Coronary artery (tissue), 2 donors: ENCODE results near the gene LGR4.
"Not testable (repeated sequence)": the region's sequence is repeated elsewhere in the genome, so short reads cannot be mapped to it uniquely, and the experiment has no call there.

Experiments
- DNase-seq: peaks from one replicate; pipeline ENCODE4 v3.0.0-alpha.2; 2017; ENCODE audit warnings: low spot score
- H3K27ac ChIP-seq, 2 donors: fragments of 200-600 bp; sonication (generic); one replicate each; pipeline ENCODE4 v1.5.1; 2016 to 2019
- H3K4me3 ChIP-seq: fragments of 200-600 bp; sonication (generic); 2 replicates; pipeline ENCODE4 v1.5.1; 2016; ENCODE audit warnings: mild to moderate bottlenecking, moderate library complexity
- CTCF ChIP-seq: fragments of 200-600 bp; sonication (generic); IDR thresholded peaks from one replicate; pipeline ENCODE4 v1.5.1; 2019; ENCODE audit warnings: antibody characterized with exemption

The LGR4 gene

GRCh38 chr11:27472398-27473016 is at the start of gene LGR4:
LGR4 (minus strand) TSS chr11:27472790; CDS start chr11:27472302, 488 bp downstream.
- Histone ChIP-seq H3K4me3 (peak within 1 kb of the TSS; percentile 93), H3K27ac (peak within 1 kb of the TSS; percentile 80 to 88)
- peak; percentile 97 for DNase-seq
- no peak for TF ChIP-seq CTCF

GRCh38 chr11:27520226-27520625 is 47.6 kb upstream of the LGR4 start:
- no peak for TF ChIP-seq CTCF

GRCh38 chr11:27518518-27518917 is 45.9 kb upstream of the LGR4 start:
- TF ChIP-seq CTCF = no peak
- Histone ChIP-seq H3K4me3 (no peak overlapping the region), H3K27ac (no peak overlapping the region)
- DNase-seq = no peak

More at GRCh38 chr11:27520226-27520625, 47.6 kb upstream of the LGR4 start:
- DNase-seq = no peak
- H3K27ac ChIP-seq = no peak overlapping the region
- no peak overlapping the region for H3K4me3 ChIP-seq

GRCh38 chr11:27517490-27517889 is 44.9 kb upstream of the LGR4 start:
- not testable (repeated sequence) for H3K27ac ChIP-seq, H3K4me3 ChIP-seq, DNase-seq

GRCh38 chr11:27514558-27514957 is 42.0 kb upstream of the LGR4 start:
- Histone ChIP-seq H3K27ac (peak overlapping the region in 1 of 2 donors; percentile 28), H3K4me3 (no peak overlapping the region)
- no peak for TF ChIP-seq CTCF
- no peak for DNase-seq

GRCh38 chr11:27514076-27514475 is 41.5 kb upstream of the LGR4 start:
- TF ChIP-seq CTCF = no peak

GRCh38 chr11:27513389-27513788 is 40.8 kb upstream of the LGR4 start:
- no peak for DNase-seq
- no peak for TF ChIP-seq CTCF
- Histone ChIP-seq H3K27ac (no peak overlapping the region), H3K4me3 (no peak overlapping the region)

More at GRCh38 chr11:27514076-27514475, 41.5 kb upstream of the LGR4 start:
- peak overlapping the region in 1 of 2 donors; percentile 28 for H3K27ac ChIP-seq
- H3K4me3 ChIP-seq = no peak overlapping the region
- DNase-seq = no peak
